ENCODE data around the gene ARID1A.
A peak's percentile ranks its signal among the peaks of the same experiment; 100 is the strongest.

Gene ARID1A

GRCh38 chr1:26728645-26729044 is 32.8 kb downstream of the ARID1A start:
- no peak for DNase-seq

GRCh38 chr1:26729633-26730032 is 33.8 kb downstream of the ARID1A start:
- DNase-seq = no peak

DNA sequence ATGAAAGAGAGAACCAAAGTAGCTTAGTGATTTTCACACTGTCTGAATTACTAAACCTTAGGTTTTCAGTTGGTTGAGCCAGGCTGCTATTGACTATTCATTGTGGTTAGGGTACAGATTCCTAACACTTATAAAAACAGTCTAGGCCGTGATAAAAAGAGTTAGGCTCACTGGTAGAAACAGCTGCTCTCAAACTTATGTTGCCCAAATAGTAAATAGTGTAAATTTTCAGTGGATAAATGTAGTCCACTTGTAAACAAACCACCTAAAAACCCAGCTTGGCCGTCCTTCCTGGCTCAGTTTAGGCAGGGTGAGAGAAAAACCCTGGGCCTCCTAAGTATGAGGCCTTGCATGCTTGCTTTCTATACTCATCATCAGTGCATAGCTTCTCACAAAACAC is 34.9 kb downstream of the ARID1A start:
- no peak for DNase-seq

- no peak for DNase-seq
Observed at GRCh38 chr1:26731233-26731902, 35.6 kb downstream of the ARID1A start.

DNA sequence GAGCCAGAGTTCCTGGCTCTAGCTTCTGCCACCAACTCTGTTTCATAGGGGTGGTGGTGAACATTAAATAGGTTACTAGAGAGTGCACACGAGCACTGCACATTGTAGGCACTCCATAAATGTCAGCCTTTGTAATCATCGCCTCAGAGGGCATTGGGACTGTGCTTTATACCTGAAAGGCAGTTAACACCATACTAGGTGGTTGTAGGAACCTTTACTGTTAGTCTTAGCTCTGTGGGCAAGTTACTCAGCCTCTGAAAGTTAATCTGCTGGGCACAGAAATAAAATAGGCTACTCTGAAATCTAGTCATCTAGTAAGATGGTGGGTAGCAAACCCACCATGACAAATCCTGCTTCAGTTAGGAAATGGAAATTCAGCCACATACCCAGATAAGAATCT is 37.6 kb downstream of the ARID1A start:
- DNase-seq = no peak

- DNase-seq = peak in 1 of 2 donors; percentile 18
Observed at GRCh38 chr1:26733982-26734381, 38.2 kb downstream of the ARID1A start.

DNA sequence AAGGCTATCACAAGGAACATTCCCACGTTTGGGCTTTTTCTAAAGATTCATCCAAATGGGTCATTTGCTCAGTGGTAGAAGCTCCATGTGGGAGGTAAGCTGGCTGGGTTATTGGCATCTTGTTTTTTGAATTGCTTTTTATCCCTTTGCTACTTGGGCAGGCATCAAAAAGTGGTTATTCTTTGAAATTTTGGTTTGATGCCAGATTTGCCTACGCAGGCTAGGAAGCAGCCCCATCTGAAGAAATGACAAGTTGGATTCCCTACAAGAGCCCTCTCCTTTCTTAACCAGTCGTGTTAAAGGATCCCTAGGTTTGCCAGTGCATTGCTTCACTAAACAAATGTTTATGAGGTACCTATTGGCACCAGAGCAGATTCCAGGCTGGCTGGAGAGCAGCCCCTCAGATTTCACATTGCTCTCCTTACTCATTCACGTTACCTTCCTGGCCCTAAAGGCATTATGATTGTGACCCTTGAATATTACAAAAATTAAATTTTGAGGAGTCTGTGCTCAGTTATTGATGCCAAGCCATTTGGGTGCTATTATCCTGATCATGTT is 38.8 kb downstream of the ARID1A start:
- DNase-seq = no peak

DNA sequence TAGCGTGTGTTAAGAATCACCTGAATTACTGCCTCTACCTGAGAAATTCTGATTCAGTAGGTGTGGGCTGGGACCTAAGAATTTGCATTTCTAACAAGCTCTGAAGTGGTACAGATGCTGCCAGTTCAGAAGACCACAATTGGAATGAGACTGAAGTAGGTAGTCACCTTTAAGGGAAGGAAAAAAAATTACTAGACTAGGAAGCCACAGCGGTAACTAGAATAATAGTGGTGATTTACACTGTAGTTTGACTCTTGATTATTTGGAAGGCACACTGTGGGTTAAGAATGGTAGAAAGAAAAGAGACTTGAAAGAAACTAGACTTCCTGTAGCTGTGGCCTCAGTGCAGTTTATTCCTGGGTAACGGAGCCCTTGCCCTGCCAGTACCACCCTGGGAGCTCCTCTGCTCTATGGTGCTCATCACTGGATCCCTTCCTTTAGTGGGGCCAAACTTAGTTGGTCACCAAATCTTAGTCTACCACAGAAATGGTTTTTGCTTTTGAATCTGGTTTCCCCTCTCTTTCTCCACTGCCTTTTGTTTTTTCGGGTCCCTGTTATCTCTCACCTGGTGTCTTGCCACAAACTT is 43.6 kb downstream of the ARID1A start:
- no peak for DNase-seq

- DNase-seq = peak in 1 of 2 donors; percentile 9
Observed at GRCh38 chr1:26740023-26740634, 44.3 kb downstream of the ARID1A start.

DNA sequence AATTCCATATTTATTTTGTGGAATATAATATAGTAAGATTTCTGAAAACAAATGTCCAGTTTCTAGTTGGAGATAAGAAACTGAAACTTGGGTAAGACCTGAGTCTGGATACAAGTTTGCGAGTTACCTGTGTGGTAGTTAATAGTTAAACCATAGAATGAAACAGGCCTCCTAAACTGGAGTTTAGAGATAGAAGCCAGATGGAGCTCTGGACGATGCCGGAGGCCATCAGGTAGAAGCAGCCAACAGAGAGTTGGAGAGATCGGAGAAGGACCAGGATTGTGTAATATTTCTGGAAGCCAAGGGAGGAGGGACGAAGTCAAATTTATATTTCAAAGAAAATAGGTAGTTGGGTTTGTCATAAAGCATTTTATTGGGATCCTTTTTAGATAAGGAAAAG is 45.1 kb downstream of the ARID1A start:
- DNase-seq = no peak

DNA sequence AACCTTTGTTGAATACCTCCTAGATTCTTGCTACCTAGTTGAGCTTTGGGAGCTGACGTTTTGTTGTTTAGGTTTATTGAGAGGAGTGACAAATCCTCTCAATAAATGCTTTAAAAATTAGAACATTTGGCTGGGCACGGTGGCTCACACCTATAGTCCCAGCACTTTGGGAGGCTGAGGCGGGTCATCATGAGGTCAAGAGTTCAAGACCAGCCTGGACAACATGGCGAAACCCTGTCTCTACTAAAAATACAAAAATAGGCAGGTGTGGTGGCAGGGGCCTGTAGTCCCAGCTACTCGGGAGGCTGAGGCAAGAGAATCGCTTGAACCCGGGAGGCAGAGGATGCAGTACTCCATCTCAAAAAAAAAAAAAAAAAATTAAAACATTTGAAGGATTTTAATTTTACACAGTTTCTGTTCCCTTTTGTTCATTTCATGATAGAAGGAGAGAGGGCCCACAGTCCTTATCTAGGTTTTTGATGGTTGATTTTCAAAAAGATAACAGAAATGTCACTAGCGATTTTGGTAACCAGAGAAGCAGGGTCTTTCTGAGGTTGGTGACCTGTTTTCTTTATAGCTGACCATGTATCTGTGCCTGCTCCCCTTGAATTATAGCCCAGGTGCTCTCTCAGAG is 47.7 kb downstream of the ARID1A start:
- no peak for DNase-seq

- DNase-seq = peak; percentile 92 to 95
Observed at GRCh38 chr1:26744075-26744959, 48.5 kb downstream of the ARID1A start.

DNA sequence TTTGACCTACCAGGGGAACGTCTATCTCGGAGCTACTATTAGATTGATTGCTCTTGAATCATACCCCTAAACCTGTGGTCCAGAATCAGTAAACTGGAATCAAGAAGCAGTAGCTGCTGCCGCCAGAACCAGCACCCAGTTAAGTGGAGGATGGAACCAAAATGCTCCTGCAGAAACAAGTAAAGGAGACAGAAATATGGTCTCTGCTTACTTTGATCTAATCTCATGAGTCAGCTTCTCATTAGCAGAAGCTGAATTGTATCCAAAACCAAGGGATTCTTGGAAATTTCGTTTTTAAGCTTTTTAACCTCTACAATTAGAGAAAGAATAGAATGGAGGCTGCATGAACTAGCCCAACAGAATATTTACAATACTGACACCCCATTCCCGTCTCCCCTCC is 49.4 kb downstream of the ARID1A start:
- no peak for DNase-seq

GRCh38 chr1:26747048-26747447 is 51.2 kb downstream of the ARID1A start:
- DNase-seq = no peak

- DNase-seq = no peak
Observed at GRCh38 chr1:26748351-26748750, 52.5 kb downstream of the ARID1A start.

GRCh38 chr1:26749458-26749857 is 53.6 kb downstream of the ARID1A start:
- no peak for DNase-seq

GRCh38 chr1:26750428-26750827 is 54.6 kb downstream of the ARID1A start:
- DNase-seq = no peak

DNA sequence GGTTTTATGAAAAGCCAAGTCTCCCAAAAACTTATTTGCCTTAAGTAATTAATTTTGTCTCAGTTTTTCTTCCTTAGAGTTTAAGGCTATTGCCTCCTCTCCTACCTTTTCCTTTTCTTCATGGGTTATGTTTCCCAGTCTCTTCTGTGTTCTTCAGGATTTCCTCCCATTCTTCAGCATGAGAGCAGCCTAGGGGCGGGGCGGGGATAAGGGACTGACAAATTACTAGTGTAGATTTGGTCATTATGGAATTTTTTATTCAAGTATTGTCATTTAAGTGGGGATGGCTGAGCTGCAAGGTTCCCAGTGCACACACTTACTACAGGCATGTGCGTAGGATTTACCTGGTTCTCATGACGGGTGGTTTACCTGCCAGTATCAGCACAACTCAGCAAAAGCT is 56.7 kb downstream of the ARID1A start:
- DNase-seq = no peak

GRCh38 chr1:26754086-26754874 is 58.5 kb downstream of the ARID1A start:
- DNase-seq = no peak

GRCh38 chr1:26758358-26758757 is 62.5 kb downstream of the ARID1A start:
- DNase-seq = no peak

DNA sequence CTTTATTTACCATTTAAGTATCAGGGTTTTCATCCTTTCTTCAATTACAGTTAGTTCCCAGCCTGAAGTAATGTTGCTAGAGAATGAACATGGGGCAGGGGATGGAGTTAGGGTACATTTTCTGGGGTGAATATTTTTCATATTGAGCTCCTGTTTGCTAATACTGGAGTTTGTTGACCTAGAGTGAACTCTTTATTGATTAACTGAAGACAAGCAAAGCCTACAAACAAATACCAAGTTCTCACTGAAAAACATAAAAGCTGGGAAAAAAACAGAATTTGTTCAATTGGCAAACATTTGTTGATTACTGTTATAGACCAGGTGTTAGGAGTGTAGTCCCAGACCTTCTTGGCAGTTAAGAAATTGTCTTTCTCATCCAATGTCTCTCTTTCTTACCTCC is 63.7 kb downstream of the ARID1A start:
- DNase-seq = no peak

- peak in 1 of 2 donors; percentile 6 for DNase-seq
Observed at GRCh38 chr1:26761217-26761616, 65.4 kb downstream of the ARID1A start.

All from inflammatory macrophage (primary cell).